LoVo (cell line): Measurements from ENCODE around the gene MYO10.
"Not testable (repeated sequence)": the region's sequence is repeated elsewhere in the genome, so short reads cannot be mapped to it uniquely, and the experiment has no call there.

Experiments used
- DNase-seq: peaks from one replicate; pipeline ENCODE4 v3.0.0-alpha.2; 2016; ENCODE audit warnings: low spot score

MYO10 gene

GRCh38 chr5:16668631-16669030, 267.5 kb downstream of the MYO10 start:
- no peak for DNase-seq

DNA sequence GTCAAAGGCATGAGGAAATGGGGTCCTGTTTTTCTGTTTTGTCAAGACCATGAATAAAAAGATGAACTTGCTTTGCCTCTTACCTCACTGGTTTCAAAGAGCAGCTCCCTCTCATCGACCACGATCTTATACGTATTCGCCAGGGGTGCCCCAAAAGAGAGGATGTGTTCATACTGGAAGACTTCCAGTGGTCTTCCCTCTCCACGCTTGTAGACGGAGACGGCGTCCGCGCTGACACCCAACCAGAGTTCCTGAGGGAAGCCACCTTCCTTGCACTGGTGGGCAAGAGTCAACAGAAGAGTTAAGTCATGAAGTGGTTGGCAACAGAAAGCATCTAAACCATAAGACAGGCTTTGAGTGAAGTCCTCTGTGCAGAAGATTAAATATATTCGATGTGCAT, 267.9 kb downstream of the MYO10 start:
- no peak for DNase-seq

GRCh38 chr5:16666883-16667398, 269.1 kb downstream of the MYO10 start:
- DNase-seq: no peak

GRCh38 chr5:16666130-16666882, 269.8 kb downstream of the MYO10 start:
- DNase-seq: no peak

GRCh38 chr5:16665601-16666000, 270.5 kb downstream of the MYO10 start:
- no peak for DNase-seq

GRCh38 chr5:16664368-16664767, 271.7 kb downstream of the MYO10 start:
- DNase-seq: no peak

GRCh38 chr5:16663840-16664239, 272.2 kb downstream of the MYO10 start:
- DNase-seq: no peak

DNA sequence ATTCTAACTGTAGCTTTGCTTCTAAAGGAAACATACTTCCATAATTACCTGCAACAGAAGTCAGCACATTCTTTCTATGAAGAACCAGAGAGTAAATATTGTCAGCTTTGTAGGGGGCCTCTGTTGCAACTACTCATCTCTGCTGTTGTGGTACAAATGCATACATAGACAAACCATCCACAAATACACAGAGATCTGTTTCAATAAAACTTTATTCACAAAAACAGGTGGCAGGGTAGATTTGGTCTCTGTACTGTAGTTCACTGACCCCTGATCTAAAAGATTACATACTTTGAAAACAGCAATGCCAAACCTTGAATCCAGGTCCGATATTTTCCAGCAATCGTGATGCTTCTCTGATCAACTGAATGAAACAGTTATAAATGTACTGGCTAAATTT, 274.4 kb downstream of the MYO10 start:
- no peak for DNase-seq

DNA sequence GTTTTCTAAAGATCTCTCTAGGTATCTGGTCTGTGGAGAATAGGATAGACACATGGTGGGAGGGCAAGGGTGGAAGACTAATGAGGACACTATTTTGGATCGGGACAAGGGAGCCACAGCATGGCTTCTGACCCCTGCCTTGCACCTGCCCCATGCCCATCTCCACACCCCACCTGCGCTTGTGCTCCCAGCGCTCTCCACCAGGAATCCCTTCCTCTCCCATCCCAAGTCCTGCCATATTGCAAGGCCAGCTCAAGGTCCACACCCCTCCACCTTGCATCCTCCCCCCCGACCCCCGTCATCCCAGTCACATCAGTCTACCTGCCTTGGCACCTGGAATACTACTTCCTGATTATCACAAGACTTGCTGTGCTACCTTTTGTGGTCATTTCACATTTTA, 275.1 kb downstream of the MYO10 start:
- no peak for DNase-seq

- no peak for DNase-seq
Observed at GRCh38 chr5:16659536-16659935, 276.6 kb downstream of the MYO10 start.

DNA sequence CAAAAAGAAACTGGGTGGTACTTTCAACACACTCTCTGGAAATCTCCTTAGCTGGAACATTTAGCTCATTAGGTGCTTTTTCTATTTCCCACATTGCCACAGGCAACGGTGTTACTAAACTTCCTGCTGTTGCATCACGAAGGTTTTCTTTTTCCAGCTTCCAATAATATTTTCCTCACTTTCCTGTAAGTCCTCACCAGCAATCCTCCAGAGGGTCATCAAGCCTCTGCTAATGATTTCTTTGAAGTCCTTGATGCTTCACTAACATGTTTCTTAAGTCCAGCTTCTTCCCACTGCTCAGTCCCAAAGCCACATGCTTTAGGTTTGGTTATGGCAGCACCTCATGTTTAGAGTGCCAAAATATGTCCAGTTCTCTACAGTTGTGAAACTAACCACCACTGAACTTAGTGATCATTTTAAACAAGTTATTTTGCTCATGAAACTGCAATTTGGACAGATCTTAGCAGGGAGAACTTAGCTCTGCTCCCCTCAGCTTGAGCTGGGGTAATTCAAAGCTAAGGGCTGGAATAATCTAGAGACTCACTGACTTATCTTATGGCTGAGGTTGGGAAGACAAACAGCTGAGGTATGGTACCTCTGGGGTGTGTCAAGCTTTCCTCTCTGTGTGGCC, 279.4 kb downstream of the MYO10 start:
- DNase-seq: no peak

GRCh38 chr5:16654647-16655334, 281.3 kb downstream of the MYO10 start:
- no peak for DNase-seq

GRCh38 chr5:16648739-16649138, 287.3 kb downstream of the MYO10 start:
- not testable (repeated sequence) for DNase-seq

DNA sequence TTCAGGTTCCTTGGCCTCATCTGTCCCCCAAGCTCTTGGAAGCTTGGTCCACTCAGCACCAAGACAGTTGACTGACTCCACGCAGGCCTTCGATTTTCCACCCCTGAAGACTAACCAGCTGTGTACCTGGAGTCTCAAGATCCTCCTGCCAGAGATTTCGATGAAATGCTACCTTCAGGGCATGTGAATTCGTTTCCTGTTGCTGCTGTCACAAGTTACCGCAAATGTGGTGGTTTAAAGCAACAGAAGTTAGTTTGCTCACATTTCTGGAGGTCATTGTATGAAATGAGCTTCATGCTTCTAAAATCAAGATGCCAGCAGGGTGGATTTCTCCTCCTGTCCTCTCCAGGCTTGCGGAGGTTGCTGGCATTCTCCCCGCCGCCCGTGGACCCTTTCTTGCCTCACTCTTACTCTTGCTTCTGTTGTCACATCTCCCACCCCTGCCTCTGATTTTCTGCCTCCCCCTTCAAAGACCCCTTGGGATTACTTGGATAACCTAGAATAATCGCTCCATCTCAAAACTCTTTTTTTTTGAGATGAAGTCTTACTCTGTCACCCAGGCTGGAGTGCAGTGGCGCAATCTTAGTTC, 291.7 kb downstream of the MYO10 start:
- no peak for DNase-seq

DNA sequence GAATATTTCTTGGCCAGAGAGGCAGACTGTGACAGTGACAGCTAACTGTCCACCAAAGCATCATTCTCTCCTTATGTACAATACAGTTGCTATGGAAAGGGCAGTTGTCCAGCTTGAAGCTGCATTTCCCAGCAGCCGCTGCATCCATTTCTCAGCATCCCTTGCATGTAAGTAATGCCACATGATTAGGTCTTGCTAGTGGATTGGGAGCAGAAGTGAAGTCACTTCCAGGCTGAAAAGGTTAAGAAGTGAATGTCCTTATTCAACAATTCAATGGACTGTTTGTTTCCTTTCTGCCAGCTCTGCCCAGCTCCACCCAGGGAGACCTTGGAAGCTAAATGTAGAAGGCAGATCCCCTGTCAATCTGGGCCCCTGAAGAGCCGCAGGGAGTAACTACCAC, 293.2 kb downstream of the MYO10 start:
- no peak for DNase-seq

- DNase-seq: no peak
Observed at GRCh38 chr5:16639206-16639605, 296.9 kb downstream of the MYO10 start.

DNA sequence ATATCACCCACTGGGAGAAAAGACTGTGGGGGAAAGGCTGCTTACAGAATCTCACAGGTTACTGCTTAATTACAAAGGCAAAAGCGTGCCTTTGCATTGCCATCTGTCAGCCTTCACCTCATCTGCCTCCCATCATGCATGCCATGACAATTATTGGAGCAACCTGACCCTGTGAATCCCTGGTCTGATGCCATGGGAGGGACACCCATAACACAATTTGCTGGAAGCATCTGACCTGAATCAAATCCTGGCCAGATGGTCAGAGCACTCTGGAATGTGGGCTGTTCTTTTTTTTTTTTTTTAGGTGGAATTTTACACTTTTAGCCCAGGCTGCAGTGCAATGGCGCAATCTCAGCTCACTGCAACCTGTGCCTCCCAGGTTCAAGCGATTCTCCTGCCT, 307.7 kb downstream of the MYO10 start:
- DNase-seq: no peak

GRCh38 chr5:16626696-16627264, 309.3 kb downstream of the MYO10 start:
- DNase-seq: no peak

DNA sequence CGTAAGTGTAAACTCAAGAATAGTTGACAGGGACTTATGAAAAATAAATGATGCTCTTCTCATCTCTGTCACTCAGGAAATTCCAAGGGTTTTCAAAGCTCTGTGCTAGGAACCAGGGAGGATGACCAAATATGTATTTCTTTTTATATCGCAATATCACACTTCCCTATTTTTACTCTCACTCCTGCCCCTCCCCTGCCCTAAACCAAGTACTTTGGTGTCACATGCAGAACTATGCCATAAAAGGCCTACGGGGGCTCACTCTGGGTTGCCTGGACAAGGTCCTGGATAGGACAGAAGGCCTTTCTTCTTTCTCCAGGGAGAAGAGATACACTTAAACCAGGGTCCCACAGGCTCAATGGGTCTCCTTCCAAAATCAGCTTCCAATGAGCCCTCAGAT, 311.0 kb downstream of the MYO10 start:
- no peak for DNase-seq

GRCh38 chr5:16619136-16619535, 317.0 kb downstream of the MYO10 start:
- DNase-seq: no peak

DNA sequence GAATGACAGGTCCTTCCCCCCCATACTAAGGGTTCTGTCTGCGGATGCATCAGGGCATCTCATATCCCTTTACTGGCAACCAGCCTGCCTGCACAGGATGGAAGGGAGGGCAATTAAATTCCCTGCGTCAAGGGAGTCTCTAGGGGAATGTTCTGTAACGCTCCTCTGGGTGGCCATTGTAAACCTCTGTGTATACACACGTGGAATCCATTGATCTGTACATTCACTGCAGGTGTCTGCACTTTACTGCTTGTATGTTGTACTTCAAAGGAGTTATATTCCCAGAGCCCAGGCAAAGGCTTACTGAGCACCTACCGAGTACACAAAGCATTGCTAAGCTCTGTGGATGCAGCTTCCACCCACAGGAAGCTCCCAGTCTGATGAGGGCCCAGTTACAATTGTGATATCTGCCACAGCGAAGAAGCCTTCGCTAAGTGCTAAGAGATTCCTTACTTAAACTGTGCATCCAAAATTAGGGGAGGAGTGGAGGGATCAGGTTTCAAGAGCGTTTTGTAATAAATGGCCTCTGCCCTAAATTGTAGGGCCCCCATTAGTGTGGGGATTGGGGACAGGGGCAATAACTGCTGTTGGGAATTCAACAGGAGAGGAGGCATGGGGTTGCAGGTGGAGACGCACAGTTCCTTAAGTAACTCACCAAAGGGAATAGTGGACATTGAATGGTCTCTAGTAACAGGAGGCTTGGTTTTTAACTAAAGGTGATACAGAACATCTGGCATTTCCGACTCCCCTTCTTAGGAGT, 317.8 kb downstream of the MYO10 start:
- no peak for DNase-seq
